GM13977 (cell line): Measurements from ENCODE around the gene HCN2.
"Not testable (repeated sequence)": the region's sequence is repeated elsewhere in the genome, so short reads cannot be mapped to it uniquely, and the experiment has no call there.

Source experiments
- DNase-seq: peaks from one replicate; pipeline ENCODE4 v3.0.0; 2012; ENCODE audit warnings: low spot score
- in situ Hi-C: fragments of 300-500 bp; cut with MboI; formaldehyde crosslinking; loops from one replicate; pipeline ENCODE4 v1.12.0; 2022; ENCODE audit warnings: low sequenced_read_pairs, low pct_unique_long_range_greater_than_20kb, mixed read lengths, inconsistent platforms; ENCODE audit not compliant: unreplicated experiment
- TF ChIP-seq, protein P1 (sequence below): IDR thresholded peaks from 2 replicates; pipeline ENCODE4 v1.5.1; 2012; ENCODE audit warnings: mild to moderate bottlenecking, control low read depth; ENCODE audit not compliant: insufficient read depth; ENCODE audit errors: extremely low read depth, missing control alignments

Gene HCN2

DNA sequence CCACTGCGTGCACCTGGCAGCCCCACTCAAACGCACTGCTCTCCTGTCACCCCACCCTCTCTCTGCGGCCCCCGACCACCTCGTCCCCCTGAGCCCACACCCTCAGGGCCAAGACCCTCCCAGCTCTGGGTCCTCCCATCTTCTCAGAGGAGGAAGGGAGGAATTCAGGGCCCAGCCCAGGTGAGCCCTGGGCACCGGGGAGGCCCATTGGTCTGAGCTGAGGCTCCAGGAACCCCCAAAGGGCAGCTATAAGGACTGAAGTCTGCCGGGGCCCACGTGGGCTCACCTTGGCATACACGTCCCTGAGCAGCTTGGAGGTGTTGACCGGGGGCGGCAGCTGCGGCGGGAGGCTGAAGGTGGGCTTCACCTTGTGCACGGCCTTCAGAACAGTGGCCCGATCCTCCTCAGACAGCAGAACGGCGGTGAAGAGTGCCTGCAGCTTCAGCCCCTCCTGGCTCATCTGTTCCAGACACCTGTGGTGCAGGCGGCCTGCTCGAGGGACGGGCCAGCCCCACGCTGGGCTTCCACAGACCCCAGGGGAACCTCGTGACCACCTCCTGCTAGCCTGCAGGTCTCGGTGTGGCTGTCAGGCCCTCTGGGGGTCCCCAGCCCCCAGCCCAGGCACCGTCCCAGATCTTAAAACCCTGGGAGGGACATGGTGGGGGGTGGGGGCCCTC is 34.9 kb downstream of the HCN2 start:
- in situ Hi-C loops = no loop called here
- TF ChIP-seq, protein P1, sequence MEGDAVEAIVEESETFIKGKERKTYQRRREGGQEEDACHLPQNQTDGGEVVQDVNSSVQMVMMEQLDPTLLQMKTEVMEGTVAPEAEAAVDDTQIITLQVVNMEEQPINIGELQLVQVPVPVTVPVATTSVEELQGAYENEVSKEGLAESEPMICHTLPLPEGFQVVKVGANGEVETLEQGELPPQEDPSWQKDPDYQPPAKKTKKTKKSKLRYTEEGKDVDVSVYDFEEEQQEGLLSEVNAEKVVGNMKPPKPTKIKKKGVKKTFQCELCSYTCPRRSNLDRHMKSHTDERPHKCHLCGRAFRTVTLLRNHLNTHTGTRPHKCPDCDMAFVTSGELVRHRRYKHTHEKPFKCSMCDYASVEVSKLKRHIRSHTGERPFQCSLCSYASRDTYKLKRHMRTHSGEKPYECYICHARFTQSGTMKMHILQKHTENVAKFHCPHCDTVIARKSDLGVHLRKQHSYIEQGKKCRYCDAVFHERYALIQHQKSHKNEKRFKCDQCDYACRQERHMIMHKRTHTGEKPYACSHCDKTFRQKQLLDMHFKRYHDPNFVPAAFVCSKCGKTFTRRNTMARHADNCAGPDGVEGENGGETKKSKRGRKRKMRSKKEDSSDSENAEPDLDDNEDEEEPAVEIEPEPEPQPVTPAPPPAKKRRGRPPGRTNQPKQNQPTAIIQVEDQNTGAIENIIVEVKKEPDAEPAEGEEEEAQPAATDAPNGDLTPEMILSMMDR = no peak
- no peak for DNase-seq

DNA sequence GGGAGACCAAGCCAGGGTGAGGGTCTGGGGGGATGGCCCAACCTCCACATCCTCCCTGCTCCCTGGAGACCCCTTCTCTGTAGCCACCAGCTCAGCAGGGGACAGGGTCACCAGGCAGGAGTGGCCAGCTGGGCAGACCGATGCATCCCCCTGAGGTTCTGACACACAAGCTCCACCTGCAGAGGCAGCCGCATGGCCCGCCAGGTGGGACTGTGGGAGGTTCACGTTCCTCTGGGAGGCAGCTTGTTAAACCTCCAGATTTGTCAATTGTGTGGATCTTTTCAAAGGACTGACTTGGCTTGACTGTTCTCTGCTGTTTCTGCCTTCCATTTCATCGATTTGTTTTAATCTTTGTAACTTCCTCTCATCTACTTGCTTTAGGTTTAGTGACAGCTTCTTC is 35.6 kb downstream of the HCN2 start:
- no peak for DNase-seq
- in situ Hi-C loops = no loop called here
- TF ChIP-seq, protein P1 = no peak

DNA sequence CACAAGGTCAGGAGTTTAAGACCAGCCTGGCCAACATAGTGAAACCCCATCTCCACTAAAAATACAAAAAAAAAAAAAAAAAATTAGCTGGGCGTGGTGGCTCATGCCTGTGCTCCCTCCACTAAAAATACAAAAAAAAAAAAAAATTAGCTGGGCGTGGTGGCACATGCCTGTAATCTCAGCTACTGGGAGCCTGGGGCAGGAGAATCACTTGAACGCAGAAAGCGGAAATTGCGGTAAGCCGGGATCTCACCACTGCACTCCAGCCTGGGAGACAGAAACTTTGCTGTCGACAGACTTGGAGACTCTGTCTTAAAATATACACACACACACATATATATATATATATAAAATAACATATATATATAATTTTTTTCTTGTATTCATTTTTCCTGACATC is 36.9 kb downstream of the HCN2 start:
- DNase-seq, in situ Hi-C loops: not testable (repeated sequence)

DNA sequence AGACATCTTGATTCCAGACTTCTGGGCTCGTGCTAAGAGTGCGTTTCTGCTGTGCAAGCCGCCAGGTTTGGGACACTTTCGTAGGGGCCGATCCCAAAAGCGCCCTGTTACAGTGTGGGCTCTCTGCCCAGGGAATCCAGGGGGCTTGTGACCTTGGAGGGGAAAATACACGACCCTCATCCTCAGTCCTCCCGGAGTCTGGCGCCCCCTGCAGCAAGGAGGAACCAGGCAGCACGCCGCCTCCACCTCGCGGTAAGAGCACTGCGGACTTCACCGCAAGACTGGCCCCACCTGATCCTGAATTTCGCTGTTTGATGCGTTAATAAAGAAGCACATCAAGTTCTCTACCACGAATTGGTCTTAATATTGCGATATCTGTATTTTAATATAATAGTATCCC is 38.5 kb downstream of the HCN2 start:
- in situ Hi-C loops = no loop called here
- DNase-seq = no peak
- TF ChIP-seq, protein P1 = peak; percentile 45

DNA sequence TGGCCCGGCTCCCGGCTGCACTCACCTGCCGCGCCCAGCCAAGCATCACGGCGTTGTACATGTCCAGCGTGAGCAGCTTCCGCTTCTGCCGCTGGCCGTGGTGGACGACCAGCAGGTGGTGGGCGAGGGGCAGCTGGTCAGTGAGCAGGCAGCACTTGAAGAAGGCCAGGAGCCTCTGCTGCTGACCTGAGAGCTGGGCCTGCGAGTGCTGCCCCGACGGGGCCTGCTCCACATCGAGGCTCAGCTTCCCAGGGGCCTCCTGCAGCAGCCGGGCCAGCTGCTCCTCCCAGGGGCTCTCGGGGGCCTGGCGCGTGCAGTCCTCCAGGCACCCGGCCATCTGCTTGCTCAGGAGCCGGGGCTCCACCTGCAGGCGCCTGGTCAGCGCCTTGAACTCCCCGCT is 39.8 kb downstream of the HCN2 start:
- DNase-seq, in situ Hi-C loops: not testable (repeated sequence)

DNA sequence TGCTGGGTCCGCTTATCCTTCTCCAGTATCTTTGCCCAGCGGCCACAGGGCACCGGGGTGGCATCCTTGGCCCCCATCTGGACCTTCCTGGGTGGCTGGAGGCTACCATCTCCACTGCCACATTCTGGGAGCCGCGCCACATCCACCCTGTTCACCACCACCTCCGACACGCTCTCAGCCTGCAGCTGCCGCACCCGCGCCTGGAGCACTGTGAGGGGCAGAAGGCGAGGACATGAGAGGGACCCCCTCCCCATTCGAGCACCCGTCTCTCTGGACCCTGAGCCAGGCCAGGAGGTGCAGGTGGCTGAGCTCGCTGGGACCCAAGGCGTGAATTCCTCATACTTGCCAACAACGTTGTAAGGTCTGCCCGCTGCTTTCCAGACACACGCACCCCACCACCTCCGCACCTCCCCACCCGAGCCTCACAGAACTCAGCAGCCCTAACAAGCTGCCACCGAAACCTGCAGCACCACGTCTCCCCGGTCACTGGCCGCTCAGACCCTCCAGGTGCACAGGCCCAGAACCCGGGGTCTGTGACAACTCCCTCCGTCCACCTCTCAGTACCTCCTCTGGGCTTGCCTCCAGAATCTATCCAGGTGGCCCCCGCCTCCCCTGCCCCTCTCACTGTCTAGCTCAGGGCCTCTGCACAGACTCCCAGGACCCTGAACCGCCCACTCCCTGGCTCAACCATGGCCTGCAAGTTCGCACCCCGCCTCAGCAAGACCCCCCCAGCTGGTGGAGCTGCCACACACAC is 40.5 kb downstream of the HCN2 start:
- TF ChIP-seq, protein P1 = no peak
- no peak for DNase-seq
- in situ Hi-C loops = no loop called here

DNA sequence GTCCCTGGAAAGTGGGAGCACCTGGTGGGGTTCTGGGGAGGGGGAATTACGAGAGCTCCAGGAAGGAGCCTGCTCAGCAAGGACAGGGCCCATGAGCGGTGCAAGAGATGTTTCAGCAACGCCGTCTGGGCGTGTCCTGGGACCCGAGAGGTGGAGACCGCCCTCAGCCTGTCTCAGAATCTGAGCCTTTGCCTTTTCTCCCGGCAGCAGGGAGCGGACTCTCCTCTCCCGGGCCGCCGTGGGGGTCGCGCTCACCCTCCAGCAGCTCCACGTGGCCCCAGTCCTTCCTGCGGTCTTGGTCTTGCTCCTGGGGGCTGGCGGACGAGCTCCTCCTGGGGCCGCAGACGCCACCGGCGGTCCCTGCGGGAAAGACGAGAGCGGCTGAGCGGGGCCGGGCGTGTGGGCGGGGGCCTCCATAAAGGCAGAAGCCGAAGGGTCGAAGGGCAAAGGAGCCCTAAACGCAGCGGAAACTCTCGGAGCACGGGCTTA is 42.9 kb downstream of the HCN2 start:
- in situ Hi-C loops = no loop called here
- TF ChIP-seq, protein P1 = no peak
- peak; percentile 85 for DNase-seq
